GM12801 (cell line): ENCODE measurements around the gene ZNF80.

ENCODE experiments used
- CTCF ChIP-seq: IDR thresholded peaks from one replicate; pipeline ENCODE4 v1.5.1; 2011; ENCODE audit warnings: control low read depth; ENCODE audit not compliant: insufficient read length; ENCODE audit errors: extremely low read depth

The ZNF80 gene

GRCh38 chr3:114260152-114260551 lies 22.8 kb upstream of the ZNF80 start:
- no peak for TF ChIP-seq CTCF

- no peak for TF ChIP-seq CTCF
Observed at GRCh38 chr3:114259566-114259965, 22.2 kb upstream of the ZNF80 start.

- TF ChIP-seq CTCF = no peak
Observed at GRCh38 chr3:114253505-114253904, 16.1 kb upstream of the ZNF80 start.

- no peak for TF ChIP-seq CTCF
Observed at GRCh38 chr3:114252954-114253353, 15.6 kb upstream of the ZNF80 start.

- TF ChIP-seq CTCF = no peak
Observed at GRCh38 chr3:114242947-114243346, 5.6 kb upstream of the ZNF80 start.

GRCh38 chr3:114241262-114241661 lies 3.9 kb upstream of the ZNF80 start:
- TF ChIP-seq CTCF = no peak

- TF ChIP-seq CTCF = no peak
Observed at GRCh38 chr3:114235431-114235830, 1.9 kb downstream of the ZNF80 start.

- no peak for TF ChIP-seq CTCF
Observed at GRCh38 chr3:114234745-114235144, 2.6 kb downstream of the ZNF80 start.
